Suprapubic skin (tissue), 4 donors: ENCODE measurements around the gene ELL. TPM values are rescaled to one million over a fixed set of nuclear protein-coding genes. Genes with fewer than 3 reads are reported as not detected.

ENCODE experiments used
- DNase-seq, 2 donors: peaks; one replicate each; pipeline ENCODE4 v3.0.0-alpha.2; 2019; ENCODE audit warnings: low spot score in 2 of 2
- H3K27ac ChIP-seq: fragments of 200-600 bp; sonication (generic); one replicate; pipeline ENCODE4 v1.5.1; 2019
- H3K27me3 ChIP-seq: fragments of 200-600 bp; sonication (generic); one replicate; pipeline ENCODE4 v1.5.1; 2019
- H3K36me3 ChIP-seq: fragments of 200-600 bp; sonication (generic); one replicate; pipeline ENCODE4 v1.5.1; 2019
- H3K4me1 ChIP-seq: fragments of 200-600 bp; sonication (generic); one replicate; pipeline ENCODE4 v1.5.1; 2019
- H3K4me3 ChIP-seq: fragments of 200-600 bp; sonication (generic); one replicate; pipeline ENCODE4 v1.5.1; 2019; ENCODE audit warnings: mild to moderate bottlenecking
- H3K9me3 ChIP-seq: fragments of 200-600 bp; sonication (generic); one replicate; pipeline ENCODE4 v1.5.1; 2019
- EP300 ChIP-seq: sonication (generic); formaldehyde crosslinking; IDR thresholded peaks from one replicate; pipeline ENCODE4 v1.6.1; 2017; ENCODE audit warnings: antibody characterized with exemption
- POLR2A ChIP-seq, 2 donors: fragments of 450-650 bp; IDR thresholded peaks; one replicate each; pipeline ENCODE4 v1.6.1; 2017; ENCODE audit warnings: antibody characterized with exemption in 2 of 2, mild to moderate bottlenecking in 2 of 2, moderate library complexity in 2 of 2
- POLR2AphosphoS5 ChIP-seq, 3 donors: sonication (generic); formaldehyde crosslinking; IDR thresholded peaks; one replicate each; pipeline ENCODE4 v1.6.1; 2017; ENCODE audit warnings: antibody characterized with exemption in 3 of 3
- whole genome bisulfite sequencing: methylation state at CpG from one replicate; pipeline ENCODE4 v1.1.5; 2018; 5-methylcytosine and 5-hydroxymethylcytosine counted together
- total RNA-seq, 4 donors: library from RNA; depleted of rRNA; stranded (reverse); fragments of >200 nt; gene quantifications; one replicate each; pipeline ENCODE4 v1.1.0, GENCODE V29; 2016
- TF ChIP-seq, protein P1 (sequence below), 2 donors: fragments of 200-600 bp in 1 of 2; fragments of 450-650 bp in 1 of 2; sonication (generic) in 1 of 2; IDR thresholded peaks; one replicate each; pipeline ENCODE4 v1.5.1; 2016 to 2019; ENCODE audit warnings: antibody characterized with exemption in 2 of 2, mild to moderate bottlenecking in 1 of 2, moderate library complexity in 1 of 2

Gene ELL
- total RNA-seq, 4 donors from 2014 or later: 27.0 to 59.5 (median 36.9) TPM

DNA sequence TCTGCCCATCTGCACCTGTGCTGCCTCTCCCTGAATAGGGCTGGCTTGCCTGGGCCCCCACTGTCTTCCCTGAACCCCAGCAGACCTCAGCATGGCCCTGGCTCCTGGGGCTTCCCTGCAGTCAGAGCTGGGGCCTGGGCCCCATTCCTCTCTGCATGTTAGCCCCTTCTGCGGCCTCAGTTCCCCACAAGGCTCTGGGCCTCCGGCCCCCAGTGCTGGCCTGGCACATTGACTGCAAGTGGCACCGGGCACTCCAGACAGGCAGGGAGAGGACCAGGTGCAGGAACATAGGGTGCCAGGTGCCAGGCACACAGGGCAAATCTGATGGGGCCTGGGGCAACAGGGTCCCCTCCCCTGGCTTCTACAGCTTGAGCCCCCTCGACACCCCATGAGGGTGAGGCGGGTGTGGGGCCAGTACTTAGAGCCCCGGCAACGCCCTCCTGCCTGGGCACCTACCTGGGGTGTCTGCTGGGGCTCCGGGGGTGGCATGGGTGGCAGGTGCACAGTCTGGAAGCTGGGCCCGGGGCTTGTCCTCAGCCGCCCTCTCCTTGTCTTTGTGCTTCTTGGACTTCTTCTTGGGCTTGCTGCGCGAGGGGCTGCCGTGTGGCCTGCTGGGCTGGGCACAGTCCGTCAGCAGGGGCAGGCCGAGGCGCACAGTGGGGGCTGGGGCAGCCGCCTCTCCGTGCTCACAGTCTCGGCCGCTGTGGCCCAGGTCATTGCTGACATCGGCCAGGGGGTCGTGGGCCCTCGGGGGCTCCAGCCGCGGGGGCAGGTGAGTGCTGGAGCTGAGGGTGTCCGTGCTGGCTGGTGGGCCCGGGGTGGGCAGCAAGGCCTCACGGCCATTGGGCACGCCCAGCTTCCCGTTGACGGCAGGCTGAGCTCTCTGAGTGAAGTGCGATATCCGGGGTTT, 71.6 kb downstream of the ELL start:
- Histone ChIP-seq H3K27me3 (no peaks in the 10 kb centered on the region), H3K4me3 (no peak overlapping the region), H3K4me1 (peaks cover 4% of the 10 kb centered on the region), H3K36me3 (peaks cover 70% of the 10 kb centered on the region), H3K9me3 (no peaks in the 10 kb centered on the region), H3K27ac (no peak overlapping the region)
- no peak for DNase-seq
- TF ChIP-seq POLR2AphosphoS5 (IDR thresholded peaks at IDR 0.05) (no peak), EP300 (no peak), POLR2A (IDR thresholded peaks at IDR 0.05) (no peak)
- TF ChIP-seq, protein P1, sequence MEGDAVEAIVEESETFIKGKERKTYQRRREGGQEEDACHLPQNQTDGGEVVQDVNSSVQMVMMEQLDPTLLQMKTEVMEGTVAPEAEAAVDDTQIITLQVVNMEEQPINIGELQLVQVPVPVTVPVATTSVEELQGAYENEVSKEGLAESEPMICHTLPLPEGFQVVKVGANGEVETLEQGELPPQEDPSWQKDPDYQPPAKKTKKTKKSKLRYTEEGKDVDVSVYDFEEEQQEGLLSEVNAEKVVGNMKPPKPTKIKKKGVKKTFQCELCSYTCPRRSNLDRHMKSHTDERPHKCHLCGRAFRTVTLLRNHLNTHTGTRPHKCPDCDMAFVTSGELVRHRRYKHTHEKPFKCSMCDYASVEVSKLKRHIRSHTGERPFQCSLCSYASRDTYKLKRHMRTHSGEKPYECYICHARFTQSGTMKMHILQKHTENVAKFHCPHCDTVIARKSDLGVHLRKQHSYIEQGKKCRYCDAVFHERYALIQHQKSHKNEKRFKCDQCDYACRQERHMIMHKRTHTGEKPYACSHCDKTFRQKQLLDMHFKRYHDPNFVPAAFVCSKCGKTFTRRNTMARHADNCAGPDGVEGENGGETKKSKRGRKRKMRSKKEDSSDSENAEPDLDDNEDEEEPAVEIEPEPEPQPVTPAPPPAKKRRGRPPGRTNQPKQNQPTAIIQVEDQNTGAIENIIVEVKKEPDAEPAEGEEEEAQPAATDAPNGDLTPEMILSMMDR (IDR thresholded peaks at IDR 0.05): no peak
- 57% methylated on average over 7 of the region's 33 CpGs for WGBS

DNA sequence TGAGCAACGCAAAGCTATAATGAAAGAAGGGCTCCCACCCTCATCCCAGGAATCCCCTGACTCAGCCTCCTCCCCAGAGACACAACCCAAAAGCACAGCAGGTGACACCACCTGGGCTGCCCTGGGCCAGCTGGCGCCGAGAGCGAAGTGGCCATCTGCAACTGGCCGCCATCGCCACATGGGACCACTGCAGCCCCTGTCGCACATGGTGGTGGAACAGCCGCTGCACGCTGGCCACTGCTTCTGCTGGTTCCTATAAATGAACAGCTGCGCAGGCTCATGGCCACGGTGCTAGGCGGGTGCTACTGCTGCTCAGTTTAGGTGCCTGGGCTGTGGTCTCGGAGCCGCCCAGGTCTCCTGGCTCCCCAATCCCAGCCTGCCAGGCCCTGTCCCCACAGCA, 72.3 kb downstream of the ELL start:
- no CpG with 5 or more reads among the region's 14 CpGs for WGBS
- TF ChIP-seq POLR2AphosphoS5 (IDR thresholded peaks at IDR 0.05): no peak
- TF ChIP-seq EP300: no peak
- no peak for TF ChIP-seq POLR2A (IDR thresholded peaks at IDR 0.05)
- TF ChIP-seq, protein P1 (IDR thresholded peaks at IDR 0.05): no peak

GRCh38 chr19:18446811-18447359, 75.0 kb downstream of the ELL start:
- no peaks in the 10 kb centered on the region for H3K27me3 ChIP-seq
- no peak overlapping the region for H3K27ac ChIP-seq
- DNase-seq: no peak
- H3K4me3 ChIP-seq: no peak overlapping the region
- H3K9me3 ChIP-seq: no peaks in the 10 kb centered on the region
- peaks cover 77% of the 10 kb centered on the region for H3K36me3 ChIP-seq
- 89% methylated on average over 5 of the region's 12 CpGs for WGBS
- no peak for TF ChIP-seq EP300
- no peak for TF ChIP-seq POLR2AphosphoS5 (IDR thresholded peaks at IDR 0.05)
- TF ChIP-seq, protein P1 (IDR thresholded peaks at IDR 0.05): no peak
- TF ChIP-seq POLR2A (IDR thresholded peaks at IDR 0.05): no peak
- peaks cover 9% of the 10 kb centered on the region for H3K4me1 ChIP-seq

More for the DNA sequence above, 72.3 kb downstream of the ELL start:
- DNase-seq: no peak
- no peak overlapping the region for H3K27ac ChIP-seq
- peaks cover 78% of the 10 kb centered on the region for H3K36me3 ChIP-seq
- no peaks in the 10 kb centered on the region for H3K9me3 ChIP-seq
- peaks cover 4% of the 10 kb centered on the region for H3K4me1 ChIP-seq
- no peak overlapping the region for H3K4me3 ChIP-seq
- no peaks in the 10 kb centered on the region for H3K27me3 ChIP-seq

GRCh38 chr19:18446145-18446810, 75.6 kb downstream of the ELL start:
- Histone ChIP-seq H3K27me3 (no peaks in the 10 kb centered on the region), H3K4me1 (peaks cover 8% of the 10 kb centered on the region), H3K36me3 (peaks cover 73% of the 10 kb centered on the region), H3K27ac (no peak overlapping the region), H3K4me3 (no peak overlapping the region), H3K9me3 (no peaks in the 10 kb centered on the region)
- TF ChIP-seq, protein P1 (IDR thresholded peaks at IDR 0.05): no peak
- TF ChIP-seq POLR2A (IDR thresholded peaks at IDR 0.05) (no peak), EP300 (no peak), POLR2AphosphoS5 (IDR thresholded peaks at IDR 0.05) (no peak)
- 88% methylated on average over 30 of the region's 34 CpGs for WGBS
- DNase-seq: no peak
